HuH-7.5 (cell line): ENCODE results near the gene RP9.
"Not testable (repeated sequence)": the region's sequence is repeated elsewhere in the genome, so short reads cannot be mapped to it uniquely, and the experiment has no call there.

Experiments
- DNase-seq: peaks from one replicate; pipeline ENCODE4 v3.0.0; 2011; ENCODE audit warnings: low spot score

Gene RP9

GRCh38 chr7:33101906-33102305 lies 7.3 kb downstream of the RP9 start:
- no peak for DNase-seq

- DNase-seq: no peak
These were observed 8.4 kb downstream of the RP9 start for GRCh38 chr7:33100770-33101169.

GRCh38 chr7:33099154-33099940 lies 9.9 kb downstream of the RP9 start:
- no peak for DNase-seq

- not testable (repeated sequence) for DNase-seq
These were observed 14.4 kb downstream of the RP9 start for GRCh38 chr7:33094745-33095275.

GRCh38 chr7:33093266-33093665 lies 15.9 kb downstream of the RP9 start:
- DNase-seq: no peak

- no peak for DNase-seq
These were observed 17.5 kb downstream of the RP9 start for GRCh38 chr7:33091641-33092191.

GRCh38 chr7:33091111-33091531 lies 18.1 kb downstream of the RP9 start:
- no peak for DNase-seq

- no peak for DNase-seq
These were observed 20.1 kb downstream of the RP9 start for GRCh38 chr7:33089142-33089541.

- DNase-seq: no peak
These were observed 21.3 kb downstream of the RP9 start for GRCh38 chr7:33087858-33088257.

GRCh38 chr7:33087356-33087755 lies 21.8 kb downstream of the RP9 start:
- no peak for DNase-seq

- DNase-seq: no peak
These were observed 29.2 kb downstream of the RP9 start for GRCh38 chr7:33079763-33080690.

- DNase-seq: no peak
These were observed 30.1 kb downstream of the RP9 start for GRCh38 chr7:33079096-33079495.

GRCh38 chr7:33076737-33077136 lies 32.5 kb downstream of the RP9 start:
- DNase-seq: no peak

- DNase-seq: no peak
These were observed 33.2 kb downstream of the RP9 start for GRCh38 chr7:33075818-33076518.

- no peak for DNase-seq
These were observed 36.0 kb downstream of the RP9 start for GRCh38 chr7:33073243-33073642.

GRCh38 chr7:33072471-33072870 lies 36.7 kb downstream of the RP9 start:
- no peak for DNase-seq

GRCh38 chr7:33070831-33071230 lies 38.4 kb downstream of the RP9 start:
- no peak for DNase-seq

GRCh38 chr7:33070277-33070676 lies 38.9 kb downstream of the RP9 start:
- DNase-seq: no peak

- no peak for DNase-seq
These were observed 41.3 kb downstream of the RP9 start for GRCh38 chr7:33067921-33068320.

- no peak for DNase-seq
These were observed 42.4 kb downstream of the RP9 start for GRCh38 chr7:33066771-33067170.

- no peak for DNase-seq
These were observed 43.2 kb downstream of the RP9 start for GRCh38 chr7:33065981-33066380.
